Neural cell (in vitro differentiated cells): Measurements from ENCODE around the gene SLC9A5. TPM values are rescaled to one million over a fixed set of nuclear protein-coding genes. Genes with fewer than 3 reads are reported as not detected.

Source experiments
- H2AFZ ChIP-seq: fragments of 200-600, 300-800 bp; sonication (generic), shearing (Covaris generic); 2 replicates; pipeline ENCODE4 v1.6.0; 2014; ENCODE audit warnings: low read depth, mild to moderate bottlenecking, antibody characterized with exemption, low read length, moderate library complexity
- H3F3A ChIP-seq: fragments of 200-600 bp; shearing (Covaris generic); 2 replicates; pipeline ENCODE4 v1.6.1; 2016; ENCODE audit warnings: mild to moderate bottlenecking, moderate library complexity, mixed read lengths, antibody characterized with exemption, low read length; ENCODE audit not compliant: insufficient read depth, poor library complexity, severe bottlenecking
- H3K27ac ChIP-seq: fragments of 200-600, 300-800 bp; sonication (generic), shearing (Covaris generic); 2 replicates; pipeline ENCODE4 v1.5.1; 2014; ENCODE audit warnings: mild to moderate bottlenecking, low read length, moderate library complexity
- H3K27me3 ChIP-seq: fragments of 300-800, 200-600 bp; sonication (generic), shearing (Covaris generic); 2 replicates; pipeline ENCODE4 v1.6.0; 2014; ENCODE audit warnings: mild to moderate bottlenecking, low read depth, low read length, moderate library complexity; ENCODE audit not compliant: insufficient read depth
- H3K36me3 ChIP-seq: fragments of 300-800, 200-600 bp; sonication (generic), shearing (Covaris generic); 2 replicates; pipeline ENCODE4 v1.5.1; 2014; ENCODE audit warnings: mild to moderate bottlenecking, antibody characterized with exemption, low read length, moderate library complexity; ENCODE audit not compliant: insufficient read depth
- H3K4me2 ChIP-seq: fragments of 300-800, 200-600 bp; sonication (generic), shearing (Covaris generic); 2 replicates; pipeline ENCODE4 v1.6.0; 2014; ENCODE audit warnings: mild to moderate bottlenecking, low read length
- H3K4me3 ChIP-seq: fragments of 300-800, 200-600 bp; sonication (generic), shearing (Covaris generic); 2 replicates; pipeline ENCODE4 v1.5.1; 2014; ENCODE audit warnings: mild to moderate bottlenecking, low read length, moderate library complexity
- H3K79me2 ChIP-seq: fragments of 200-600 bp; shearing (Covaris generic); replicated peaks from 2 replicates; pipeline ENCODE4 v1.6.0; 2014; ENCODE audit warnings: mild to moderate bottlenecking, low read length, moderate library complexity; ENCODE audit not compliant: insufficient read depth
- H3K9ac ChIP-seq: fragments of 300-800, 200-600 bp; sonication (generic), shearing (Covaris generic); 2 replicates; pipeline ENCODE4 v1.6.1; 2016; ENCODE audit warnings: mild to moderate bottlenecking, low read length, mixed read lengths
- H3K9me2 ChIP-seq: fragments of 200-600 bp; shearing (Covaris generic); 2 replicates; pipeline ENCODE4 v1.6.1; 2016; ENCODE audit warnings: mild to moderate bottlenecking, low read length, mixed read lengths; ENCODE audit not compliant: insufficient read depth
- H3K9me3 ChIP-seq: fragments of 200-600, 300-800 bp; sonication (generic), shearing (Covaris generic); 2 replicates; pipeline ENCODE4 v1.6.1; 2016; ENCODE audit warnings: mild to moderate bottlenecking, mixed run types, low read length, moderate library complexity, mixed read lengths
- H4K20me1 ChIP-seq: fragments of 200-600 bp; shearing (Covaris generic); 2 replicates; pipeline ENCODE4 v1.6.1; 2016; ENCODE audit warnings: mild to moderate bottlenecking, mixed run types; ENCODE audit not compliant: insufficient read depth
- CTCF ChIP-seq: fragments of 450-650 bp; IDR thresholded peaks from 2 replicates; pipeline ENCODE4 v1.5.1; 2014; ENCODE audit warnings: antibody characterized with exemption, mild to moderate bottlenecking, moderate library complexity; ENCODE audit not compliant: poor library complexity, severe bottlenecking
- EP300 ChIP-seq: fragments of 450-650 bp; conservative IDR thresholded peaks from 2 replicates; pipeline ENCODE4 v1.6.1; 2014; ENCODE audit warnings: antibody characterized with exemption, mild to moderate bottlenecking, moderate library complexity; ENCODE audit not compliant: poor library complexity, severe bottlenecking
- EZH2 ChIP-seq: fragments of 200-600, 300-800 bp; shearing (Covaris generic), sonication (generic); IDR thresholded peaks from 2 replicates; pipeline ENCODE4 v1.6.1; 2014; ENCODE audit warnings: antibody characterized with exemption, low read length, borderline replicate concordance, mild to moderate bottlenecking; ENCODE audit not compliant: insufficient read depth, poor library complexity, severe bottlenecking
- MXI1 ChIP-seq: fragments of 450-650 bp; conservative IDR thresholded peaks from 2 replicates; pipeline ENCODE4 v1.6.1; 2014; ENCODE audit warnings: antibody characterized with exemption, mild to moderate bottlenecking; ENCODE audit not compliant: poor library complexity, severe bottlenecking
- POLR2AphosphoS5 ChIP-seq: IDR thresholded peaks from 2 replicates; pipeline ENCODE4 v1.6.1; 2012
- RAD21 ChIP-seq: fragments of 450-650 bp; conservative IDR thresholded peaks from 2 replicates; pipeline ENCODE4 v1.6.1; 2014; ENCODE audit warnings: antibody characterized with exemption, mild to moderate bottlenecking, moderate library complexity
- REST ChIP-seq: IDR thresholded peaks from 2 replicates; pipeline ENCODE4 v1.6.1; 2012; ENCODE audit warnings: borderline replicate concordance
- SMC3 ChIP-seq: fragments of 450-650 bp; conservative IDR thresholded peaks from 2 replicates; pipeline ENCODE4 v1.6.1; 2014; ENCODE audit warnings: antibody characterized with exemption, mild to moderate bottlenecking, moderate library complexity; ENCODE audit not compliant: poor library complexity
- TAF1 ChIP-seq: IDR thresholded peaks from 2 replicates; pipeline ENCODE4 v1.6.1; 2012; ENCODE audit warnings: low read depth
- polyA plus RNA-seq: library from polyadenylated mRNA; depleted of rRNA; stranded (reverse); fragments of >200 nt; gene quantifications from 2 replicates; pipeline ENCODE4 v1.2.3, GENCODE V29; 2014

The SLC9A5 gene
- polyA plus RNA-seq, 1 donor from 2014 or later = 1.8 TPM

GRCh38 chr16:67264277-67264676 lies 15.5 kb downstream of the SLC9A5 start:
- H3K4me3 ChIP-seq = no peak overlapping the region
- H3K36me3 ChIP-seq = no peaks in the 10 kb centered on the region
- no peak overlapping the region for H2AFZ ChIP-seq
- no peak overlapping the region for H3K9ac ChIP-seq
- TF ChIP-seq TAF1 (no peak), REST (no peak), EP300 (no peak)
- H3K4me2 ChIP-seq = no peak overlapping the region
- H4K20me1 ChIP-seq = no peaks in the 10 kb centered on the region
- H3K9me3 ChIP-seq = no peaks in the 10 kb centered on the region
- no peak overlapping the region for H3K27ac ChIP-seq
- H3F3A ChIP-seq = no peaks in the 10 kb centered on the region
- H3K79me2 ChIP-seq = no peaks in the 10 kb centered on the region
- H3K27me3 ChIP-seq = no peaks in the 10 kb centered on the region
- no peaks in the 10 kb centered on the region for H3K9me2 ChIP-seq

GRCh38 chr16:67264866-67265265 lies 16.1 kb downstream of the SLC9A5 start:
- Histone ChIP-seq H3K4me2 (no peak overlapping the region), H2AFZ (no peak overlapping the region), H3F3A (no peaks in the 10 kb centered on the region), H3K36me3 (no peaks in the 10 kb centered on the region), H3K4me3 (no peak overlapping the region), H3K27me3 (no peaks in the 10 kb centered on the region), H3K9me3 (no peaks in the 10 kb centered on the region), H3K79me2 (no peaks in the 10 kb centered on the region), H3K27ac (no peak overlapping the region), H3K9me2 (no peaks in the 10 kb centered on the region), H3K9ac (no peak overlapping the region), H4K20me1 (no peaks in the 10 kb centered on the region)
- TF ChIP-seq POLR2AphosphoS5 (no peak), REST (no peak), EZH2 (no peak), MXI1 (no peak), RAD21 (no peak), TAF1 (no peak), CTCF (no peak), EP300 (no peak), SMC3 (no peak)
